A172 (cell line): Measurements from ENCODE around the gene ELL2. TPM values are rescaled to one million over a fixed set of nuclear protein-coding genes. Genes with fewer than 3 reads are reported as not detected.
A peak's percentile ranks its signal among the peaks of the same experiment; 100 is the strongest.

Experiments used
- DNase-seq: peaks from one replicate; pipeline ENCODE4 v3.0.0-alpha.2; 2015; ENCODE audit warnings: low spot score
- total RNA-seq: library from RNA; depleted of rRNA; stranded (reverse); fragments of >200 nt; shearing (Covaris generic); gene quantifications from 2 replicates; pipeline ENCODE4 v1.2.3, GENCODE V29; 2014

The ELL2 gene
- total RNA-seq, 1 experiment from 2014 or later, result 82.5 TPM

GRCh38 chr5:95983509-95983908, 21.9 kb upstream of the ELL2 start:
- no peak for DNase-seq

- no peak for DNase-seq
These were observed 21.4 kb upstream of the ELL2 start for GRCh38 chr5:95983080-95983479.

- no peak for DNase-seq
These were observed 15.0 kb upstream of the ELL2 start for GRCh38 chr5:95976606-95977005.

- no peak for DNase-seq
These were observed 14.1 kb upstream of the ELL2 start for GRCh38 chr5:95975703-95976102.

GRCh38 chr5:95973793-95974325, 12.2 kb upstream of the ELL2 start:
- peak; percentile 96 for DNase-seq

GRCh38 chr5:95972196-95972595, 10.5 kb upstream of the ELL2 start:
- DNase-seq, result no peak

GRCh38 chr5:95970359-95970704, 8.7 kb upstream of the ELL2 start:
- DNase-seq, result no peak

- no peak for DNase-seq
These were observed 8.2 kb upstream of the ELL2 start for GRCh38 chr5:95969651-95970358.

GRCh38 chr5:95969055-95969454, 7.4 kb upstream of the ELL2 start:
- DNase-seq, result no peak

- no peak for DNase-seq
These were observed 5.6 kb upstream of the ELL2 start for GRCh38 chr5:95967236-95967635.

GRCh38 chr5:95966005-95966404, 4.4 kb upstream of the ELL2 start:
- no peak for DNase-seq

- DNase-seq, result no peak
These were observed 2.2 kb upstream of the ELL2 start for GRCh38 chr5:95963650-95964410.

GRCh38 chr5:95962785-95963184, 1.1 kb upstream of the ELL2 start:
- no peak for DNase-seq

- no peak for DNase-seq
These were observed 773 bp upstream of the ELL2 start for GRCh38 chr5:95962475-95962773.

GRCh38 chr5:95960667-95961616, 709 bp downstream of the ELL2 start:
- peak; percentile 63 for DNase-seq

- peak; percentile 18 for DNase-seq
These were observed 1.6 kb downstream of the ELL2 start for GRCh38 chr5:95959888-95960666.

GRCh38 chr5:95959051-95959887, 2.4 kb downstream of the ELL2 start:
- DNase-seq, result peak; percentile 21

GRCh38 chr5:95958310-95959014, 3.2 kb downstream of the ELL2 start:
- peak; percentile 50 for DNase-seq

GRCh38 chr5:95957561-95958203, 4.0 kb downstream of the ELL2 start:
- DNase-seq, result no peak
